Sciatic nerve (tissue), 2 donors: ENCODE measurements around the gene CPA5. TPM values are rescaled to one million over a fixed set of nuclear protein-coding genes. Genes with fewer than 3 reads are reported as not detected.
A peak's percentile ranks its signal among the peaks of the same experiment; 100 is the strongest.

Source experiments
- ATAC-seq: fragments of 200-7000 bp; cut with Tn5 transposase; one replicate; pipeline ENCODE4 v1.9.1; 2020; ENCODE audit warnings: mild to moderate bottlenecking, moderate library complexity
- DNase-seq: peaks from one replicate; pipeline ENCODE4 v3.0.0-alpha.2; 2020; ENCODE audit warnings: low spot score
- intact Hi-C: fragments of 100-400 bp; cut with DNase I; formaldehyde crosslinking; loops from one replicate; pipeline ENCODE4 v1.14.2; 2022
- total RNA-seq: library from RNA; stranded (reverse); fragmentation: NEBNext Ultra II Directional; extraction: Animal tissue kit (Norgen Biotek cat#: 25700); gene quantifications from one replicate; pipeline ENCODE4 v1.2.1, GENCODE V29; 2021
- donor health status: DM: no; HTN: no; CAD: no.
- donor health status: DM: no; HTN: no; CAD: no.

Gene CPA5
- total RNA-seq, 1 donor from 2014 or later = not detected

GRCh38 chr7:130353196-130353595, 8.6 kb downstream of the CPA5 start:
- ATAC-seq (no peak), DNase-seq (no peak)
- intact Hi-C loops = no loop called here

GRCh38 chr7:130356121-130356875, 11.7 kb downstream of the CPA5 start:
- intact Hi-C loops = no loop called here
- peak; percentile 77 for DNase-seq
- peak; percentile 84 for ATAC-seq

- DNase-seq (peak; percentile 81), ATAC-seq (peak; percentile 85)
- intact Hi-C loops = no loop called here
These were observed 12.4 kb downstream of the CPA5 start for GRCh38 chr7:130356876-130357611.

- ATAC-seq = no peak
- intact Hi-C loops = no loop called here
- no peak for DNase-seq
These were observed 13.9 kb downstream of the CPA5 start for GRCh38 chr7:130358471-130358870.

- intact Hi-C loops = no loop called here
- DNase-seq (no peak), ATAC-seq (no peak)
These were observed 14.8 kb downstream of the CPA5 start for GRCh38 chr7:130359276-130359857.

GRCh38 chr7:130360518-130360917, 15.9 kb downstream of the CPA5 start:
- ATAC-seq = no peak
- intact Hi-C loops = no loop called here
- DNase-seq = no peak

GRCh38 chr7:130361681-130362080, 17.1 kb downstream of the CPA5 start:
- no peak for DNase-seq

GRCh38 chr7:130362251-130362816, 17.7 kb downstream of the CPA5 start:
- ATAC-seq (no peak), DNase-seq (peak; percentile 46)

More at GRCh38 chr7:130361681-130362080, 17.1 kb downstream of the CPA5 start:
- ATAC-seq = no peak
- intact Hi-C loops = no loop called here

GRCh38 chr7:130363026-130363847, 18.6 kb downstream of the CPA5 start:
- ATAC-seq = no peak
- intact Hi-C loops = no loop called here
- DNase-seq = peak; percentile 48

More at GRCh38 chr7:130362251-130362816, 17.7 kb downstream of the CPA5 start:
- intact Hi-C loops = no loop called here

- ATAC-seq = no peak
- intact Hi-C loops = no loop called here
- DNase-seq = peak; percentile 43
These were observed 19.8 kb downstream of the CPA5 start for GRCh38 chr7:130364451-130364850.

- ATAC-seq (no peak), DNase-seq (peak; percentile 15)
- intact Hi-C loops = no loop called here
These were observed 20.5 kb downstream of the CPA5 start for GRCh38 chr7:130365088-130365487.

GRCh38 chr7:130365511-130366441, 21.2 kb downstream of the CPA5 start:
- intact Hi-C loops = no loop called here
- ATAC-seq (peak; percentile 67), DNase-seq (peak; percentile 72)

- no peak for ATAC-seq
- intact Hi-C loops = no loop called here
- peak; percentile 45 for DNase-seq
These were observed 21.9 kb downstream of the CPA5 start for GRCh38 chr7:130366564-130366963.

GRCh38 chr7:130367088-130367755, 22.6 kb downstream of the CPA5 start:
- intact Hi-C loops = no loop called here
- ATAC-seq (no peak), DNase-seq (peak; percentile 14)

- DNase-seq (no peak), ATAC-seq (no peak)
- intact Hi-C loops = no loop called here
These were observed 23.5 kb downstream of the CPA5 start for GRCh38 chr7:130367836-130368746.

- DNase-seq (no peak), ATAC-seq (no peak)
- intact Hi-C loops = no loop called here
These were observed 24.6 kb downstream of the CPA5 start for GRCh38 chr7:130369110-130369711.
